Nephron (organoid): ENCODE data around the gene CTNNAL1.

Experiments
- H3K27ac Mint-ChIP-seq, 3 experiments: 2 replicates each; pipeline ENCODE4 v1.8.0; 2020; ENCODE audit warnings: mixed read lengths in 3 of 3, mild to moderate bottlenecking in 2 of 3, moderate library complexity in 1 of 3
- H3K27me3 Mint-ChIP-seq: 2 replicates; pipeline ENCODE4 v1.8.0; 2021; ENCODE audit warnings: low read depth, mild to moderate bottlenecking, moderate library complexity, mixed read lengths
- H3K36me3 Mint-ChIP-seq: 2 replicates; pipeline ENCODE4 v1.8.0; 2020; ENCODE audit warnings: low read depth, mixed read lengths
- H3K4me1 Mint-ChIP-seq: 2 replicates; pipeline ENCODE4 v1.8.0; 2020; ENCODE audit warnings: mixed read lengths
- H3K4me3 Mint-ChIP-seq, 3 experiments: 2 replicates each; pipeline ENCODE4 v1.8.0; 2020; ENCODE audit warnings: mild to moderate bottlenecking in 3 of 3, mixed read lengths in 3 of 3, moderate library complexity in 2 of 3
- H3K9me3 Mint-ChIP-seq: 2 replicates; pipeline ENCODE4 v1.8.0; 2020; ENCODE audit warnings: mixed read lengths
- CTCF ChIP-seq, 3 experiments: fragments of 200-600 bp; sonication (generic); IDR thresholded peaks; one replicate each; pipeline ENCODE4 v1.5.0; 2021; ENCODE audit warnings: antibody characterized with exemption in 3 of 3; ENCODE audit not compliant: unreplicated experiment in 3 of 3

The CTNNAL1 gene

GRCh38 chr9:108897324-108898096 is 115.8 kb downstream of the CTNNAL1 start:
- Mint-ChIP-seq H3K4me3 (no peak overlapping the region), H3K27ac (no peak overlapping the region), H3K4me1 (no peaks in the 10 kb centered on the region), H3K9me3 (no peaks in the 10 kb centered on the region), H3K27me3 (no peaks in the 10 kb centered on the region), H3K36me3 (peaks cover 72% of the 10 kb centered on the region)
- no peak for TF ChIP-seq CTCF (IDR thresholded peaks at IDR 0.05; ENCODE audit: unreplicated experiment in 3 of 3)

- H3K9me3 Mint-ChIP-seq = no peaks in the 10 kb centered on the region
- no peak overlapping the region for H3K27ac Mint-ChIP-seq
- H3K4me1 Mint-ChIP-seq = no peaks in the 10 kb centered on the region
- H3K36me3 Mint-ChIP-seq = peaks cover 72% of the 10 kb centered on the region
- no peak overlapping the region for H3K4me3 Mint-ChIP-seq
- H3K27me3 Mint-ChIP-seq = no peaks in the 10 kb centered on the region
- TF ChIP-seq CTCF (IDR thresholded peaks at IDR 0.05; ENCODE audit: unreplicated experiment in 3 of 3) = no peak
Measured at GRCh38 chr9:108894225-108894997, 118.9 kb downstream of the CTNNAL1 start.
